Activated T-helper 1 cell treated with anti-CD3 and anti-CD28 coated beads, Interleukin-2, amount 50 U/mL, for 16 hours (primary cell): ENCODE data around the gene RELL1.

Experiments used
- DNase-seq, 2 donors: peaks; one replicate each; pipeline ENCODE4 v3.0.0-alpha.2; 2020; ENCODE audit warnings: low read depth in 1 of 2, low spot score in 1 of 2

The RELL1 gene

GRCh38 chr4:37641886-37642849, 44.0 kb downstream of the RELL1 start:
- DNase-seq: no peak

- DNase-seq: no peak
Measured at GRCh38 chr4:37641352-37641751, 44.8 kb downstream of the RELL1 start.

GRCh38 chr4:37639551-37640285, 46.5 kb downstream of the RELL1 start:
- DNase-seq: no peak

- DNase-seq: no peak
Measured at GRCh38 chr4:37635155-37635554, 51.0 kb downstream of the RELL1 start.

GRCh38 chr4:37634180-37634579, 52.0 kb downstream of the RELL1 start:
- no peak for DNase-seq

GRCh38 chr4:37632836-37633235, 53.3 kb downstream of the RELL1 start:
- DNase-seq: no peak

- DNase-seq: no peak
Measured at GRCh38 chr4:37631551-37631950, 54.6 kb downstream of the RELL1 start.

- no peak for DNase-seq
Measured at GRCh38 chr4:37629713-37630112, 56.5 kb downstream of the RELL1 start.

GRCh38 chr4:37628977-37629609, 57.1 kb downstream of the RELL1 start:
- no peak for DNase-seq

GRCh38 chr4:37627263-37627662, 58.9 kb downstream of the RELL1 start:
- DNase-seq: no peak

- DNase-seq: no peak
Measured at GRCh38 chr4:37625499-37625898, 60.7 kb downstream of the RELL1 start.

GRCh38 chr4:37623940-37624339, 62.2 kb downstream of the RELL1 start:
- no peak for DNase-seq

GRCh38 chr4:37623125-37623524, 63.1 kb downstream of the RELL1 start:
- no peak for DNase-seq

- DNase-seq: no peak
Measured at GRCh38 chr4:37620176-37620575, 66.0 kb downstream of the RELL1 start.

- DNase-seq: no peak
Measured at GRCh38 chr4:37615720-37616063, 70.5 kb downstream of the RELL1 start.

GRCh38 chr4:37615059-37615719, 71.0 kb downstream of the RELL1 start:
- no peak for DNase-seq

GRCh38 chr4:37612811-37613210, 73.4 kb downstream of the RELL1 start:
- DNase-seq: no peak

GRCh38 chr4:37609626-37610025, 76.5 kb downstream of the RELL1 start:
- no peak for DNase-seq

GRCh38 chr4:37607018-37607417, 79.2 kb downstream of the RELL1 start:
- DNase-seq: no peak

GRCh38 chr4:37605843-37606565, 80.2 kb downstream of the RELL1 start:
- DNase-seq: no peak

- no peak for DNase-seq
Measured at GRCh38 chr4:37604461-37604860, 81.7 kb downstream of the RELL1 start.
